NCI-H82 treated with DMSO at 0.1 percent for 48 hours (cell line): ENCODE measurements around the gene SLC39A3.

Experiments used
- DNase-seq: peaks from one replicate; lab custom pipeline; 2025; ENCODE audit not compliant: unreplicated experiment; lab: John Stamatoyannopoulos, UW

Gene SLC39A3

DNA sequence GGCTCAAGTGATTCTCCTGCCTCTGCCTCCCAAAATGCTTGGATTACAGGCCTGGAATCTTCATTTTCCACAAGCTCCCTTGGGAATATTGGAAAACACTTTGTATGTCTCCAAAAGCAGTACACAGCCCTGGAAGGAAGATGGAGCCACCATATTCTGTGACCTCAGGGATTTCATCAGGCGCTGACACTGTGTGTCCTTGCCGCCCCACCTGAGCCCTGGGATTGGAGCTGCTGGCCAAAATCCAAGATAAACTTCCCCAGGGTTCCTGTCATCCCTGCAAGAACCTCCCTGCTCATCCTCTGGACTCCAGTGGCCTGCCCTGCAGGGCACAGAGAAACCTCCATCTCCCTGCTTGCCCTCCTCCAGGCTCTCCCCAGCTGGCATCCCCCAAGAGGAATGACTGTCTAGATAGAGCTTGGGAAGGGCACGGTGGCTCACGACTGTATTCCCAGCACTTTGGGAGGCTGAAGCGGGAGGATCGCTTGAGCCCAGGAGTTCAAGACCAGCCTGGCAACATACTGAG is 36.1 kb downstream of the SLC39A3 start:
- DNase-seq: no peak

DNA sequence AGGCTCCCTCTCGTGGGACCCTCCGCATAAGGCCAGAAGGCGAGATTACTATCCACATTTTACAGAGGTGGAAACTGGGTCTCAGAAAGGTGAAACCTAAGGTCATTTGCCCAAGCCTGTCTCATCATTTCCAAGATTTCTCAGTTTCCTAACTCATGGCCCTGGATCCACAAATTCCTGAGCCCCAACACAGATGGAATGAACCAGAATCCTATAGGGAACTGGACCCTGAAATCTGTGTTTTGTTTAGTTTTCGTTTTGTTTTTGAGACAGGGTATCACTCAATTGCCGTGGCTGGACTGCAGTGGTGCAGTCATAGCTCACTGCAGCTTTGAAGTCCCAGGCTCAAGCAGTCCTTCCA is 36.8 kb downstream of the SLC39A3 start:
- DNase-seq: no peak

DNA sequence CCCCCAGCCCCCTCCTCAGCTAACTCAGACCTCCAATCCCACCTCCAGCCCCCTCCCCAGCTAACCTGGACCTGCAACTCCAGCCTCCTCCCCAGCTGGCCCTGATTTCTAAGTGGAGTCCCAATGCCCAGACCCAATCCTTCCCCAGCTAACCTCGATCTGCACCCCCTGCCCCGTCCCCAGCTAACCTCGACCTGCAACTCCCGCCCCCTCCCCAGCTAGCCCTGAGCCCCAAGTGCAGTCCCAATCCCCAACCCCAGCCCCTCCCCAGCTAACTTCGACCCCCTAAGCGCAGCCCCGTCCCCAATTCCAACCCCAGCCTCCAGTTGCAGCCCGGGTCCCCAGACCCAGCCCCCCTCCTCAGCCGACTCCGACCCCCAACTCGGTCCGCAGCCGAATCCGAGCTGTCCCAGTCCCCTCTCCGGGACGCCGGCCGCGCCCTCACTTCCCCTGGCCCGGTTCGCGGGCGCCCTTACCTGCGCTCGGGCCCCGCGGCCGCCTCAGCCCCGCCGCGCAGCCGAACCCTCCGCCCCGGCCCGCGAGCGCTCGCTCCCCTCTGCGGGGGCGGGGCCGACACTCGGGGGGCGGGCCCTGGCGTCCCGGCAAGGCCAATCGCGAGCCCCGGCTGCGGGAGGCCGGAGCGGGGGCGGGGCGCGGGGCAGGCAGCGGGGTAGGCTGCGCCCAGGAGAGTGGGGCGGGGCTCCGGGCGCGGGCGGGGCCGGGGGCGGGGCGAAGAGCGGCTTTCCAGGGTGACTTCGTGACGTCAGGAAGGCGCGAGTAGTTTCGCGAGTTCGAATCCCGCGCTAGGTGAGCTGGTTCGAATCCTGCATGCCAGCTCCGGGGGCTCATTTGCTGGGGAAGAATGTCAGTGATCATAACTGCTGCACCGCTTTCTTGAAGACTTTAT is 37.4 kb downstream of the SLC39A3 start, which contains the start of gene GNG7:
TSS of gene GNG7 (minus strand) at position 525 of the 907 bp plus-strand sequence. CDS start 182,006 bp downstream, outside the sequence.
- DNase-seq: peak; percentile 9

DNA sequence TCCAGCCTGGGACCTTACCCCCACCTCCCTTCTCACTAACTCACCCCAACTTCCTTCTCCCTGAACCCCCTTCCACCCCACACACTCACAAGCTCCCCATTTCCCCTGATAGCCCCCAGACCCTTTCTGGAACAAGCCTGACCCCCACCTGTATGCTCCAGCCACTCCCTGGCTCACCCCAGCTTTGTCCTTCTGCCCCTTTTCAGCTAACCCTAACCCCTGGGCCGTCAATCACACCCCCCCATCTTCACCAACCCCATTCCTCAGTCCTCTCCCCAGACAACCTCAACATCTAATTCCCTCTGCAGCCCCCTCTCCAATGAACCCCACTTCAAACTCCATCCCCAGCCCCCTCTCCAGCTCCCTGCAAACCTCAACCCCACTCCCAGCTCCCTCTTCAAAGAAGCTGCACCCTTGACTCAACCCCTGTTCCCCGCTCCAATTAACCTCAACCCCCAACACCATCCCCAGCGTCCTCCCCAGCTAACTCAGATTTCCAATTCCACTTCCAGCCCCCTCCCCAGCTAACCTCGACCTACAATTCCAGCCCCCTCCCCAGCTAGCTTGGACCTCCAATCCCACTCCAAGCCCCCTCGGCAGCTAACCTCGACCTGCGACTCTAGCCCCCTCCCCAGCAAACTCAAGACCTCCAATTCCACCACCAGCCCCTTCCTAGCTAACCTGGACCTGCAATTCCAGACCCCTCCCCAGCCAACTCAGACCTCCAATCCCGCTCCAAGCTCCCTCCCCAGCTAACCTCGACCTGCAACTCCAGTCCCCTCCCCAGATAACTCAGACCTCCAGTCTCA is 38.3 kb downstream of the SLC39A3 start:
- DNase-seq: no peak

DNA sequence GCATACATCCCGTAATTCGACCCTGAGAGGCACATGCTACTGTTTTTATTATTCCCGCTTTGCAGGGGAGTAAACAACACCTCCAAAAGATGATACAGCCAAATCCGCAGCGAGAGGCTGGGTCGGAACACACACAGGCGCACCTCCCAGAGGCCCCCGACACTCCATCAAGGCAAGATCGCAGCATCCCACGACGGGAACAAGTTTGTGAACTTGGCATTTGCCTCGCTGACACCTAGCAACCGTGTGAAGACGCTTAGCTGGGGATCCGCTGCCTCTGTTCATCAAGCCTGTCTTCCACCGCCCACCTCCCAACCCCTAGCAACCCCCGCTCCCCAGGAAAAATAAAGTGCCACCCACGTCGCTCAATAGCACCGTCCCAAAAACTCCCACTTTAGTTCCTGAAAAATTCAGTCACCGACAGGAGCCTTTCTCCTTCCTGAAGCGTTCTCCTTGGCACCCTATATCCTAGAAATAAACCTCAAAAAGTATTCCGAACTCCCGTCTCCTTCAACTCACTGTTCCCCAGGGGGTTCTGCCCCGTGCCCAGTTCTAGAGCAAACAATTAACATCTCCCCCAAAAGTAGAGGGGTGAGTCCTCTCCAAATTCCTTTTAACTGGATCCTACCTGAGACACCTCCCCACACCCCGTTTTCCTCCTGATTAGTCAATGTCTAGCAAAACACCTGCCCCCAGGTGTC is 39.0 kb downstream of the SLC39A3 start:
- DNase-seq: no peak

DNA sequence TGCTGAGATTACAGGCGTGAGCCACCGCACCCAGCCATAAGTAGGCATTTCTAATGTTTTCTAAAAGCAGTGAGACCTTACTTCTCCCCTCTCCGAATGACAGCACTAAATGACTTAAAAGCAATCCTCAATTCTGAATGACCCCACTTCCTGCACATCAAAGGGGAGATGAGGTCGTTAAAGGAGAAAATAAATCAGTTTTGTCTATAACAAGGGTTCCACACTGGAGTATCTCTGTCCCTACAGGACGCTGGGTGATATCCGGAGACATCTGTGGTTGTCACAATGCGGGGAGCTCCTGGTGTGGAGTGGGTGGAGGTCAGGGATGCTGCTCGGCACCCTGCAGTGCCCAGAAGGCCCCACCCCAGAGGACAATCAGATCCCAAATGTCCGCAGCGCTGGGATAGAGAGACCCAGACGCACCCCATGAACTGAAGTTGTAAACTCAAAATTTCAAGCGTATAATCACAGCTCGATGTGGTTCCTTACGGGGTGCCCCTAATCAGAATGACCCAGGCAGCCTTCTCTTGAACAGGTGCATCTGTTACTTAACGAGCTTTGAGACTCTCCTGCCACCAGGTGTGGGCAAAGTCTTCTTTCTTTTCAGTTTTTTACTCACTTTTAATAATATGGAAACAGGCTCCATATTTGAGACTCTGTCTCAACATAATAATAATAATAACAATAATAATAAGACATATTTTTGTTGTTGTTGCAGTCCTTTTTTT is 40.2 kb downstream of the SLC39A3 start:
- DNase-seq: no peak

DNA sequence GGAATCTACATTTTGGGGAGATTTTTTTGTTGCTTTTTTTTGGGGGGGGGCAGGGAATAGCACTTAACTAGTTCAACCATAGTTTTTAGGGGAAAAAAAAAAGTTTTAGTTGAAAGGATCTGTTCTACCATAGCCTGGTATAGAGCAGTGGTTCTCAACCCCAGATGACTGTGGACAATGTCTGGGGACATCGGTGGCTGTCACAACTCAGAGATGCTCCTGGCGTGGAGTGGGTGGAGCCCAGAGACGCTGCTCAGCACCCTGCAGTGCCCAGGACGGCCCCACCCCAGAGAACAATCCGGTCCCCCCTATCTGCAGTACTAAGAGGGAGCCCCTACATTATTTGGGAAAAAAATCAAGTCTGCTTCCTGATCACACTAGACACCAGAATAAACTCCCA is 45.6 kb downstream of the SLC39A3 start:
- DNase-seq: no peak

DNA sequence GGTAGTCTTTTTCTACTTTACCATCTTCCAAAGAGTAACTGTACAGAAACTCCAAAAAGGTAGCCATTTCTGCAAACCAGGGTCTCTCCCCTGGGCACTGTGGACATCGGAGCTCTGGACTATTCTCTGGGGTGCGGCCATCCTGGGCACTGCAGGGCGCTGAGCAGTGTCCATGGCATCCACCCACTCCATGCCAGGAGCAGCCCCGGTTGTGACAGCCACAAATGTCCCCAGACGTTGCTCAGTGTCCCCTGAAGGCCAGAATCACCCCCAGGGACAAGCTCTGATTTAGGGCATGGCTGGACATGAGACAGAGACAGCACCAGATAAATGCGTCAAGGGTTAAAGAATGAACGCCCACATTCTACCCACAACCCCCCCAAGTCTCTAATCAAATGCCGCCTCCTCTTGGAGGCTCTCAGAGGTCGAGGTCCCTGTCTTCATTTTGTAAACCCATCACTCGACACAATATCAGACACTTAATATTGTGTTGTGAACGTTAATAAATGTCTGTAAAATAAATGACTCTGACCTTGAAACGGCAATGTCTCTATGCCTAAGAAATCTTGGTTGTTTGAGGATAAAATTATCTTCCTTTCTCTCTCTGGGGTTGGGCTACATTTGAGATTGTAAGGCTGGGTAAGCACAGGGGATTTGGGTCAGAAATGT is 46.2 kb downstream of the SLC39A3 start:
- DNase-seq: no peak

DNA sequence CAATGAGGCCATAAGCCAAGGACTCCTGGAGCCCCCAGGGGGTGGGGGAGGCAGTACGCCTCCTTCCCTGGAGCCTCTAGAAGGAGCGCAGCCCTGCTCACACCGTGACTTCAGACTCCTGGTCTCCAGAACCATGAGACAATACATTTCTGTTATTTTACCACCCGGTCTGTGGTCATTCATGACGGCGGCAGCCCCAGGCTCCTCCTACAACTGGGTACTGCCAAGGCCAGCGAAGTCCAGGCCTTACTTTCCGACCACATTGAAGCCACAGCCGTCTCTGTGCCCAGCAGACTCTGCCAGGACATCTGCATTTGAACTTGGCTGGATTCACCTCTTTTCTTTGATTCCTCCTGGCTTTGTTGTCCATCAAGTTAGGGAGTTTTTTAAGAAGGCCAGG is 47.9 kb downstream of the SLC39A3 start:
- no peak for DNase-seq

DNA sequence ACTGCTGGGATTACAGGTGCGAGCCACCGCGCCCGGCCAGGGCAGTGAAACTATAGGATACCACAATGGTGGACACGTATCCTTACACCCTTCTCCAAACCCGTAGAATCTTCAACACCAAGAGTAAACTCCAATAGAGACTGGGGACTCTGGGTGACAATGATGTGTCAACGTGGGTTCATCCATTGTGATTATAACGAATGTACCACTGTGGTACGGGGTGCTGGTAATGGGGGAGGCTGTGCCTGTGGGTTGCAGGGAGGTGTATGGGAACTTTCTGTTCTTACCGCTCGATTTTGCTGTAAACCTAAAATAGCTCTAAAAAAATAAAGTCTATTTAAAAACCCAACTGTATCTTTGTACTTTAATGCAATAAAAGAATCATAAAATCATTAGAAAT is 49.0 kb downstream of the SLC39A3 start:
- no peak for DNase-seq

DNA sequence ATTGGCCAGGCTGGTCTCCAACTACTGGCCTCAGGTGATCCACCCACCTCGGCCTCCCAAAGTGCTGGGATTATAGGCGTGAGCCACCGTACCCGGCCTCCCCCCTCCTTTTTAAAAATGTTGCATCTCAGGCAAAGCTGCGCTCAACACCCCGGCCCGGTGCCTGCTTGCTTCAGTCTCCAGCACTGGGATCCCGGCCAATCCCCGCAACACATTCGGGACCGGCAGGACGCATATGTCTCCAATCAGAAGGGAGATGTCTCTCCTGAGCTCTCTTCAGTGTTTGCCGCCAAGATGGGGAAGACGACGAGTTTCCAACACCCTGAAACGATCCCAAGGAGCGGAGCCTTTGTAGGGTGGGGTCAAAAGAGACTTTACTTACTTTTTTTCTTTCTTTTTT is 53.5 kb downstream of the SLC39A3 start:
- no peak for DNase-seq

DNA sequence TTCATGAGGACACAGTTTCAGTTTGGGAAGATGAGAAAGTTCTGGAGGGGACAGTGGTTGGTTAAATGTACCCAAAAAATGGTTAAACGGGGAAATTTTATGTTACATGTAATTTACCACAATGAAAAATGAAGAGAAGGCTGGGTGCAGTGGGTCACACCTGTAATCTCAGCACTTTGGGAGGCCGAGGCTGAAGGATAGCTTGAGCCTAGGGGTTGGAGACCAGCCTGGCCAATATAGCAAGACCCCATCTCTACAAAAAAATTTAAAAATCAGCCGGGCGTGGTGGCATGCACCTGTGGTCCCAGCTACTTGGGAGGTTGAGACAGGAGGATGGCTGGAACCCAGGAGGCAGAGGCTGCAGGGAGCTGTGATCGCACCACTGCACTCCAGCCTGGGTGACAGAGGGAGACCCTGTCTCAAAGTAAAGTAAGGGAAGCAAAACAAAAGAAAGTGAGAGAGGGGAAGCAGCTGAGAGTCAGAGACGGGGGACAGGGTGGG is 54.6 kb downstream of the SLC39A3 start:
- DNase-seq: no peak

DNA sequence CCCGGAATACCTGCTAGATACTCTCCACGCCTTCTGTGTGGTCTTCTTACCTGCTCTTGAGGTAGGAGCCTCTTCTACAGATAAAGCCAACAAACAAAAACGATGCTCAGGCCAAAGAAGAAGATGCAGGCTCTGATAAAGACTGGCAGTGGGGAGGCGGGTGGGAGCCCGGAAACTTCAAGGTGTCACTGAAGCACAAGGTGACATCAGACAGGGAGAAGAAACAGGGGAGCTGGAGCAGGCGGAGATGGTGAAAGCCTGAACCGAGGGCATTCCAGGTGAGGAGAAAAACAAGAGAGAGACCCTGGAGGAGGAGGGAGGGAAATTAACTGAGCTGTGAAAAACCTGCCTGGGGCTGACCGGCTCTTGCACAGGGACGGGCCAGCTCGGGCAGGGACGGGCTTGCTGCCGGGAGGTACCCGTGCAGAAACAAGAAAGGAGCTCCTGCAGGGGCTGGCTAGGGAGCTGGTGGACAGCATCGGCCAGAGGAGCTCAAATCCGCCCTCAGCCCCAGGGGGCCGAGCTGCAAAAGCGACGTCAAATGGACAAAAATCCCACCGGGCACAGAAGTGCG is 56.3 kb downstream of the SLC39A3 start:
- no peak for DNase-seq
